B cell (primary cell): Measurements from ENCODE around the gene IQCH. TPM values are rescaled to one million over a fixed set of nuclear protein-coding genes. Genes with fewer than 3 reads are reported as not detected.

Source experiments
- ATAC-seq: fragments of 200-7000 bp; cut with Tn5 transposase; one replicate; pipeline ENCODE4 v1.10.0; 2021; ENCODE audit warnings: low read depth, mild to moderate bottlenecking, moderate number of reproducible peaks, moderate library complexity
- CTCF ChIA-PET: fragments of 350-600 bp; sonication (Branson Sonifier 250); formaldehyde crosslinking; loops from one replicate; lab custom pipeline; 2021; ENCODE audit warnings: antibody characterized with exemption, inconsistent platforms; lab: Charles Lee
- POLR2A ChIA-PET: fragments of 350-600 bp; sonication (Branson Sonifier 250); formaldehyde crosslinking; loops from one replicate; lab custom pipeline; 2021; ENCODE audit warnings: antibody characterized with exemption; lab: Charles Lee
- DNase-seq: peaks from one replicate; pipeline ENCODE4 v3.0.0; 2013
- H2AFZ ChIP-seq: 2 replicates; pipeline ENCODE4 v1.6.1; 2012; ENCODE audit warnings: mild to moderate bottlenecking, low read depth, low read length; ENCODE audit not compliant: insufficient read depth, poor library complexity, severe bottlenecking
- H3K27ac ChIP-seq, 2 donors: 1 replicate in 1 of 2; 2 replicates in 1 of 2; pipeline ENCODE4 v1.5.1; 2012 to 2013; ENCODE audit warnings: low read length in 2 of 2, mild to moderate bottlenecking in 2 of 2, moderate library complexity in 1 of 2
- H3K27me3 ChIP-seq, 4 experiments: fragments of 200-600 bp in 1 of 4; sonication (generic) in 1 of 4; replicated peaks in 1 of 4; 1 replicate in 2 of 4; 2 replicates in 2 of 4; pipeline versions ENCODE4 v1.6.1 to v1.7.0; 2013 to 2016; ENCODE audit warnings: low read length in 3 of 4, mild to moderate bottlenecking in 2 of 4, mixed read lengths in 1 of 4, moderate library complexity in 1 of 4; ENCODE audit not compliant: insufficient read depth in 4 of 4, control insufficient read depth in 3 of 4; ENCODE audit errors: control extremely low read depth in 1 of 4
- H3K36me3 ChIP-seq, 2 experiments: replicated peaks in 1 of 2; 1 replicate in 1 of 2; 2 replicates in 1 of 2; pipeline versions ENCODE4 v1.6.1 to v1.7.1; 2013; ENCODE audit warnings: low read length in 1 of 2; ENCODE audit not compliant: insufficient read depth in 2 of 2, control insufficient read depth in 1 of 2; ENCODE audit errors: control extremely low read depth in 1 of 2, extremely low read depth in 1 of 2
- H3K4me1 ChIP-seq, 2 donors: fragments of 200-600 bp in 1 of 2; sonication (generic) in 1 of 2; 1 replicate in 1 of 2; 2 replicates in 1 of 2; pipeline versions ENCODE4 v1.5.1 to v1.6.1; 2013 to 2017; ENCODE audit warnings: low read length in 2 of 2; ENCODE audit not compliant: control insufficient read depth in 2 of 2, insufficient read depth in 2 of 2
- H3K4me2 ChIP-seq: replicated peaks from 2 replicates; pipeline ENCODE3; 2012; ENCODE audit warnings: mild to moderate bottlenecking, low read depth, low read length; ENCODE audit not compliant: poor library complexity, severe bottlenecking
- H3K4me3 ChIP-seq, 5 experiments: fragments of 200-600 bp in 1 of 5; sonication (generic) in 1 of 5; 1 replicate in 3 of 5; 2 replicates in 2 of 5; pipeline versions ENCODE4 v1.5.1 to v1.7.0; 2011 to 2016; ENCODE audit warnings: low read length in 4 of 5, mild to moderate bottlenecking in 4 of 5, low read depth in 2 of 5, control low read depth in 1 of 5, moderate library complexity in 1 of 5; ENCODE audit not compliant: insufficient read depth in 1 of 5; ENCODE audit errors: control extremely low read depth in 1 of 5, extremely low read depth in 1 of 5
- H3K79me2 ChIP-seq: fragments of 200-600 bp; sonication (generic); one replicate; pipeline ENCODE4 v1.6.0; 2016; ENCODE audit warnings: low read length; ENCODE audit not compliant: control insufficient read depth, insufficient read depth
- H3K9ac ChIP-seq: fragments of 200-600 bp; sonication (generic); 2 replicates; pipeline ENCODE4 v1.6.1; 2017; ENCODE audit warnings: mild to moderate bottlenecking, low read length, moderate library complexity
- H3K9me3 ChIP-seq, 3 donors: one replicate each; pipeline versions ENCODE4 v1.6.1 to v1.7.1; 2013; ENCODE audit warnings: low read length in 2 of 3; ENCODE audit not compliant: control insufficient read depth in 2 of 3, insufficient read depth in 1 of 3; ENCODE audit errors: control extremely low read depth in 1 of 3
- H4K20me1 ChIP-seq: 2 replicates; pipeline ENCODE4 v1.6.0; 2012; ENCODE audit warnings: mild to moderate bottlenecking, low read length; ENCODE audit not compliant: insufficient read depth, control insufficient read depth, poor library complexity, severe bottlenecking
- H3K27ac Mint-ChIP-seq: one replicate; pipeline ENCODE4 v1.8.0; 2021; ENCODE audit warnings: mixed read lengths
- H3K27me3 Mint-ChIP-seq: one replicate; pipeline ENCODE4 v1.8.0; 2021; ENCODE audit warnings: mixed read lengths
- H3K4me1 Mint-ChIP-seq: one replicate; pipeline ENCODE4 v1.8.0; 2021; ENCODE audit warnings: mixed read lengths
- H3K4me3 Mint-ChIP-seq: one replicate; pipeline ENCODE4 v1.8.0; 2021; ENCODE audit warnings: mixed read lengths
- H3K9me3 Mint-ChIP-seq: one replicate; pipeline ENCODE4 v1.8.0; 2022; ENCODE audit warnings: mixed read lengths; ENCODE audit not compliant: insufficient read depth
- EZH2 ChIP-seq: IDR thresholded peaks from 2 replicates; pipeline ENCODE4 v1.6.1; 2012; ENCODE audit warnings: borderline replicate concordance, low read depth, mild to moderate bottlenecking, moderate library complexity, low read length; ENCODE audit not compliant: insufficient read depth, poor library complexity, severe bottlenecking
- WGBS: methylation state at CpG from one replicate; pipeline ENCODE4 v1.1.5; 2013; ENCODE audit warnings: missing lambda C conversion rate; ENCODE audit not compliant: insufficient coverage; 5-methylcytosine and 5-hydroxymethylcytosine counted together
- intact Hi-C: fragments of 100-400 bp; cut with micrococcal nuclease; formaldehyde crosslinking; loops from one replicate; pipeline ENCODE4 v1.10.0; 2022
- polyA plus RNA-seq: library from polyadenylated mRNA; depleted of rRNA; stranded (reverse); fragments of >200 nt; gene quantifications from 2 replicates; pipeline ENCODE4 v1.2.3, GENCODE V29; 2012
- total RNA-seq, 2 donors: library from RNA; stranded (reverse); fragments of 120-200 nt in 1 of 2; gene quantifications; 1 replicate in 1 of 2; 2 replicates in 1 of 2; pipeline versions ENCODE4 v1.2.3 to v1.2.4, GENCODE V29; 2013 to 2022
- TF ChIP-seq, protein P1 (sequence below): fragments of 200-600 bp; IDR thresholded peaks from one replicate; pipeline ENCODE4 v1.8.0; 2022; ENCODE audit warnings: antibody characterized with exemption, mild to moderate bottlenecking

Gene IQCH
- total and polyA plus RNA-seq, 2 donors (not counting 1 experiment from before 2014, with no cell fraction given) = 1.6 TPM; not detected in 1

DNA sequence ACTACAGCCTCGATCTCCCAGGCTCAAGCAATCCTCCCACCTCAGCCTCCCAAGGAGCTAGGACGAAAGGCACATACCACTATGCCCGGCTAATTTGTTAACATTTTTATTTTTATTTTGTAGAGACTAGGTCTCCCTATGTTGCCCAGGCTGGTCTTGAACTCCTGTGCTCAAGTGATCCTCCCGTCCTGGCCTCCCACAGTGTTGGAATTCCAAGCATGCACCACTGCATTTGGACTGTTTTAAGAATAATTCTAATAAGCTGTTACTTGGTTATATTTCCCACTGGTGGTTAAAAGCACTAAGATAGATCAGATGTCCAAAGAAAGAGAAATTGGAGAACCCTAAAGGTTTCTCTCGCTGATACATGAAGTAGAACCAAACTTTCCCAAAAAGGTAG is 3.3 kb upstream of the IQCH start:
- H3K4me1 Mint-ChIP-seq = peaks cover 30% of the 10 kb centered on the region
- peaks cover 0 to 4% (median 0%) of the 10 kb centered on the region in 4 experiments for H3K27me3 ChIP-seq
- peaks cover 18 to 19% of the 10 kb centered on the region in 2 donors for H3K4me1 ChIP-seq
- H2AFZ ChIP-seq = no peak overlapping the region
- no peak overlapping the region for H3K4me3 Mint-ChIP-seq
- CTCF ChIA-PET = interaction anchor here (0.5 kb wide), 1 partner anchor 215 kb away, joined by 3 read pairs; no protein-coding TSS in a partner anchor
- H3K9me3 Mint-ChIP-seq = peaks cover 2% of the 10 kb centered on the region
- intact Hi-C loops = loop anchor here (5.0 kb wide), 1 partner anchor 169 kb away; no protein-coding TSS in a partner anchor
- peaks cover 70% of the 10 kb centered on the region for H3K79me2 ChIP-seq
- ATAC-seq (no peak), DNase-seq (no peak)
- no peak overlapping the region for H3K4me3 ChIP-seq
- H3K36me3 ChIP-seq = peaks cover 0 to 1% of the 10 kb centered on the region in 2 experiments
- H3K9ac ChIP-seq = no peak overlapping the region
- no peak overlapping the region for H3K27ac Mint-ChIP-seq
- peaks cover 0 to 6% (median under 1%) of the 10 kb centered on the region in 3 donors for H3K9me3 ChIP-seq
- H3K27me3 Mint-ChIP-seq = no peaks in the 10 kb centered on the region
- no CpG with 5 or more reads among the region's 5 CpGs for WGBS
- peaks cover 14% of the 10 kb centered on the region for H4K20me1 ChIP-seq
- TF ChIP-seq EZH2 = no peak
- no peak overlapping the region for H3K27ac ChIP-seq
- POLR2A ChIA-PET = interaction anchor here (0.5 to 0.6 kb wide), 2 partner anchors 19 to 697 kb away, joined by 4 to 6 read pairs; no protein-coding TSS in a partner anchor
- no peak overlapping the region for H3K4me2 ChIP-seq

DNA sequence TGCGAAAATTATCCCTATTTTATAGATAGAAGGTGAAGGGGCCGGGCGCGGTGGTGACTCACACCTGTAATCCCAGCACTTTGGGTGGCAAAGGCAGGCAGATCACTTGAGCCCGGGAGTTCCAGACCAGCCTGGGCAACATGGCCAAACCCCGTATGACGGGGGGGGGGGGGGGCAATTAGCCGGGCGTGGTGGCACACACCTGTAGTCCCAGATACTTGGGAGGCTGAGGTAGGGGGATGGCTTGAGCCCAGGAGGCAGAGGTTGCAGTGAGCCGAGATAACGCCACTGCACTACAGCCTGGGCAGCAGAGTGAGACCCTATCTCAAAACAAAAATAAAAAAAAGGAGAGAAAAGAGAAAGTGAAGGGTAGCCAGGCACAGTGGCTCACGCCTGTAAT is 1.5 kb upstream of the IQCH start:
- Histone ChIP-seq H3K27me3 (peaks cover 0 to 4% (median 0%) of the 10 kb centered on the region in 4 experiments), H3K79me2 (peaks cover 61% of the 10 kb centered on the region), H2AFZ (peak overlapping the region; percentile 99), H3K9ac (no peak overlapping the region), H3K9me3 (no peaks in the 10 kb centered on the region), H3K4me3 (peak overlapping the region in 1 of 5 experiments; percentile 89), H3K4me1 (peaks cover 18 to 19% of the 10 kb centered on the region in 2 donors), H3K4me2 (peak overlapping the region; percentile 97), H3K27ac (no peak overlapping the region), H3K36me3 (no peaks in the 10 kb centered on the region), H4K20me1 (peaks cover 14% of the 10 kb centered on the region)
- H3K27ac Mint-ChIP-seq = no peak overlapping the region
- no peaks in the 10 kb centered on the region for H3K27me3 Mint-ChIP-seq
- ChIA-PET CTCF (interaction anchor here (0.9 kb wide), 1 partner anchor 12 kb away, joined by 3 read pairs; no protein-coding TSS in a partner anchor), POLR2A (no interaction called here)
- no peak for ATAC-seq
- H3K4me3 Mint-ChIP-seq = peak overlapping the region; percentile 97
- no peak for TF ChIP-seq EZH2
- TF ChIP-seq, protein P1, sequence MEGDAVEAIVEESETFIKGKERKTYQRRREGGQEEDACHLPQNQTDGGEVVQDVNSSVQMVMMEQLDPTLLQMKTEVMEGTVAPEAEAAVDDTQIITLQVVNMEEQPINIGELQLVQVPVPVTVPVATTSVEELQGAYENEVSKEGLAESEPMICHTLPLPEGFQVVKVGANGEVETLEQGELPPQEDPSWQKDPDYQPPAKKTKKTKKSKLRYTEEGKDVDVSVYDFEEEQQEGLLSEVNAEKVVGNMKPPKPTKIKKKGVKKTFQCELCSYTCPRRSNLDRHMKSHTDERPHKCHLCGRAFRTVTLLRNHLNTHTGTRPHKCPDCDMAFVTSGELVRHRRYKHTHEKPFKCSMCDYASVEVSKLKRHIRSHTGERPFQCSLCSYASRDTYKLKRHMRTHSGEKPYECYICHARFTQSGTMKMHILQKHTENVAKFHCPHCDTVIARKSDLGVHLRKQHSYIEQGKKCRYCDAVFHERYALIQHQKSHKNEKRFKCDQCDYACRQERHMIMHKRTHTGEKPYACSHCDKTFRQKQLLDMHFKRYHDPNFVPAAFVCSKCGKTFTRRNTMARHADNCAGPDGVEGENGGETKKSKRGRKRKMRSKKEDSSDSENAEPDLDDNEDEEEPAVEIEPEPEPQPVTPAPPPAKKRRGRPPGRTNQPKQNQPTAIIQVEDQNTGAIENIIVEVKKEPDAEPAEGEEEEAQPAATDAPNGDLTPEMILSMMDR = no peak
- no peaks in the 10 kb centered on the region for H3K9me3 Mint-ChIP-seq
- WGBS = 86% methylated on average over 6 of the region's 12 CpGs
- H3K4me1 Mint-ChIP-seq = peaks cover 30% of the 10 kb centered on the region
- intact Hi-C loops = loop anchor here (5.0 kb wide), 1 partner anchor 171 kb away; no protein-coding TSS in a partner anchor
- DNase-seq = no peak
